LoVo (cell line): ENCODE results near the gene ZSWIM4.

Source experiments
- DNase-seq: peaks from one replicate; pipeline ENCODE4 v3.0.0-alpha.2; 2016; ENCODE audit warnings: low spot score

The ZSWIM4 gene

DNA sequence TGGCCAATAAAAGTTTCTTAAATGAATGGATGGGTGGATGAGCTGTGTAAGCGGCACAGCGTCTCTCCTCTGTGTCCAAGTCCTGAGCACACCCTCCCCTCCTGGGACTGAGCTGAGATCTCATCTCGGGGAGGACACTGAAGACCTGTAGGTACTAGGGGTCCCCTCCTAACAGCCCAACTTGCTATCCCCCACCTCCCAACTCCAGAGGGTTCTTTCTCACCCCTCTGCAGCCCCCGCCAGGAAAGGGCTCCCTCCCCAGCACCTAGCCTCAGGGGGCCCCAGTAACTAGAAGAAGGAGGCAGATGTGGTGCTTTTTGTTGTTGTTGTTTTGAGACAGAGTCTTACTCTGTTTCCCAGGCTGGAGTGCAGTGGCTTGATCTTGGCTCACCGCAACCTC lies 80.6 kb downstream of the ZSWIM4 start:
- DNase-seq: no peak

GRCh38 chr19:13876834-13877233 lies 81.6 kb downstream of the ZSWIM4 start, which contains the start of gene NANOS3:
Gene NANOS3 (plus strand): TSS chr19:13877134. CDS start chr19:13877249, 115 bp downstream.
- no peak for DNase-seq

GRCh38 chr19:13877303-13877702 lies 82.1 kb downstream of the ZSWIM4 start:
- DNase-seq: no peak

DNA sequence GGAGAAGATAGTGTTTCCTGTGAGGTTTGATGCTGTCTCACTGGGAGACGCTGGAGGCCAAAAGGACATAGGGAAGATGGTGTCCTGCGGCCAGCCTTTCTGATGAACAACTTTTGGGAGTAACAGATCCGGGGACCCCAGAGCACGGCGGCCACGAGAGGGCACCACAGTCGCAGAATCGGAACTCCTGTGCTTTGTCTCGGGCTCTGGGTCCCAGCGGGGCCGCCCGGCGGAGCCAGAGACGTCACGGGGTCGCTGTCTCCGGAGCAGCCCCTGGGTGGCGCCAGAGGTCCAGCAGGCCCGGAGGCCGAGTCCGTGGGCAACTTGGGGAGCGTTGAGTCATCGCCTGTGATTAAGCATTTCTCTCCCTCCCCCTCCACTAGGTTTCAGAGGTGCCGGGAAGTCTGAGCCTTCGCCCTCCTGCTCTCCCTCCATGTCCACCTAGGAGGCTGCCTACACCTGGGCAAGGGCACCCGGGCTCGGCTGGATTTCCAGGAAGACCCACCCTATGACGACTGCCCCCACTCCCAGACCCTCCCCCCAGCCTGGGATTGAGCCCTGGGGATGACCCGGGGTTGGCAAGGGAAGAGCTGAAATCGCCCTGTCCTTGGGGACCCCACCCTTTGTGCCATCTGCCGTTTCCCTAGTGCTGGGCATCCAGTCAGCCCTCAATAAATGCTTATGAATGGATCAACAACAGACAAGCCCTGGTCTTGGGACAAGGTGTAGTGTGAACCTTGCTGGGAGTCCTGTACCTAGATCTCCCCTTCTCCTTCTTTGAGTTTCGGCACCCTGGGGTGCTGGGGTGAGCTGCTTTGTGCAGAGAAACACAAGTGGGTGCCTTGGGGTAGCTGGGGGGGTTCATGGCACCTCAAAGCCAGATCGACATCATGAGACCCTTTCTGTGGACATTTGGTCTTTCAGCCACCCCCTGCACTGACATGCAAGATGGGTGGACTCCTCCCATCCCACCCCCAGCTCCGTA lies 85.1 kb downstream of the ZSWIM4 start:
- DNase-seq: peak; percentile 95

- DNase-seq: no peak
Measured at GRCh38 chr19:13881251-13881691, 86.0 kb downstream of the ZSWIM4 start.
